Stimulated activated CD4-positive, alpha-beta T cell treated with anti-CD3 and anti-CD28 coated beads, TNF-alpha, amount 100 ng/mL, for 48 hours (primary cell): ENCODE data around the gene LINGO1.

Source experiments
- DNase-seq, 3 donors: peaks; one replicate each; pipeline ENCODE4 v3.0.0-alpha.2; 2020; ENCODE audit warnings: low read depth in 3 of 3

The LINGO1 gene

GRCh38 chr15:77615472-77615871 lies 17.2 kb downstream of the LINGO1 start:
- no peak for DNase-seq

DNA sequence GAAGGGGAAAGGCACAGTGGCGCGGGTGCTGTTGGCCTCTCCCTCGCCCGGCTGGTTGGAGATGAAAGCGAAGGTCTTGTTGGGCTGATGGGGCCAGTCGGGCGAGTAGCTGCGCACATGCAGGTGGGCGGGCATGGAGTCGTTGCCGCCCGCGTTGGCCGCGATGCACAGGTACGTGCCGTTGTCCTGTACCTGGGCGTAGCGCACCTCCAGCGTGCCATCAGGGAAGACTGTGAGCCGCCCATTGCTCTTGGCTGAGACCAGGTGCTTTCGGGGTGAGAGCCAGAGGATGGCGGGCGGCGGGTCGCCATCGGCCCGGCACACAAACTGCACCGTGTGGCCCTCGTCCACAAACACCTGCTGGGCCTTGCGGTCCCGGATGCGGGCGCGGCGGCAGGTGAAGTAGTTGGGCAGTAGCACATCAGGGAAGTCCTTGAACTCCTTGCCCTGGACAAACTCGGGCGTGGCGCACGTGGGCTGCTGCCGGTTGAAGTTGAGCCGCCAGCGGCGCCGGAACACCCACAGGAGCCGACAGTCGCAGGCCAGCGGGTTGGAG lies 18.4 kb downstream of the LINGO1 start:
- DNase-seq: no peak

- DNase-seq: no peak
Observed at GRCh38 chr15:77613814-77614213, 18.9 kb downstream of the LINGO1 start.

DNA sequence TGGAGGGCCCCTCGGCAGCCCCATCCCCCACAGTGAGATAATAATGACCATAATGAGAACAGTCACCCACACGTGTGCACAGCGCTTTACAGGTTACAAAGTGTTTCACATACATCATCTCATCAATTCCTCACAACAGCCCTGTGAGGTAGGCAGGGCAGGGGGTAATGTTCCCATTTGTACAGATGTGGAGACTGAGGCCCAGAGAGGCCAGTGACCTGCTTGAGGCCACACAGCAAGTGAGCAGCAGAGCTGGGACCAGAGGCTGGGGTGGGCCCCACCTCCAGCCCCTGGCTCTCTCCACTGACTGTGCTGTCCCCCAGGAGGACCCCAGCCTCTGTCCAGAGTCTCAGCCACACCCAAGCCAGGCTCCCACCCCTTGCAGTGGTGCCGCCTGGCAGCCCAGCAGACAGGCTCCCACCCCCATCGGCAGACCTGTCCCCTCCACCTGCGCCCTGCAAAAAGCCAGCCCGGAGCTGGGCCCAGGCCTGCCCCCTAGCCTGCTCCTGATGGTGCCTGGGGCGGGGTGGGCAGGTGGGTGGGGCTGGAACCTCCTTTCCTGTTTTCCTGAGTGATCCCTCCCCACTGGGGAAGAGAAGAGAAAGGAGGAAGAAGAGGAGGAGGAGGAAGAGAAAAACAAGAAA lies 19.6 kb downstream of the LINGO1 start:
- DNase-seq: no peak

DNA sequence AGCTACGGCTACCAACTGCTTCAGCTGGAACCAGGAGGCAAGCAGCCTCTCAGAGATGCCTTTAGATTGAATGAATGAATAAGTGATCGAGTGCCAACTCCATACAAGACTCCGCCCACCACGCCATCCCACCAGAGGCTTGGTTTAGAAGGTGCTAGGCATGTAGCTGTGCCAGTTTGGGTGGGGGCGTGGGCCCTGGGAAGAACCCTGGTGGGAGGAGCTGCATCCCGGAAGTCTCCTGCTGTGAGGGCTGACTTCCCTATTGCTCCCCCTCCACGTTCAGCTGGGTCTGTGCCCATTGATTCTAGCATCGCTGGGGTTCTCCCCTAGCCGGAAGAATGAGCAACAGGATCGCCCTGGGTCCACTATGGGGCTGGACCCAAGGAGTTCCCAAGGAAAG lies 20.9 kb downstream of the LINGO1 start:
- DNase-seq: no peak

GRCh38 chr15:77610731-77611130 lies 22.0 kb downstream of the LINGO1 start:
- DNase-seq: no peak

DNA sequence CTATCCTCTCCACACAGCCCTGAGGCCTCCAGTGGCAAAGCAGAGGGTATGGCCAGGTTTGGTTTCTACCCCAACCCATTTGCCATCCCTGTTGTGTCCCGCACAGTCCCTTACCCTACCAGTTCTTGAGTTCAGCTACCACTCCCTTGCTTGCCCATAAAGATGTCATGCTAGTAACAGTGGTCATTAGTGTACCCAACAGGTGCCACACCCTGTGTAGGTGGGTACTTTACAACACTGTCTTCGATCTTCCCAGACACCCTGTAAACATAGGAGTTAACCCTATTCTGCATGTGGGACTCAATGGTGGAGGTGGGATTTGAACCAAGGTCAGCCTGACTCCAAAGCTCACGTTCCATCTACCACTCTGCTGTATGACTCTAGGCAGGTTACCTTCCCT lies 23.2 kb downstream of the LINGO1 start:
- DNase-seq: no peak

DNA sequence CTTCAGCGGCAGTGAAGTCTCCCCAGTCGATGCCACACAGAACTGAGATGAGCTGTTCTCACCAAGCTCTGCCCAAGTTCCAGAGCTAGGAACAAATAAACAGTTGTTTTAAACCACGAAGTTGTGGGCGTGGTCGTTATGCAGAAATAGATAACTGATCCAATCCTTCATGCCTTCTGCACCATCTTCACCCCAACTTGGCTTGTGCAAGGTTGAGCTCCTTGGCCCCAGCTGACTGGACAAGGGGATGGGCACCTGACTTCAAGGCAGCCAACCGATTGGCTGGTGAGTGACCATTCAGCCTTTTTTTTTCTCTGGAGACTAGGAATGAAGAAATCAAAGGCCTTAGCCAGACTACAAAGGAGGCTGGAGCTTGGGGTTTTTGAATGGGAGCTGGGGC lies 23.9 kb downstream of the LINGO1 start:
- no peak for DNase-seq

GRCh38 chr15:77607894-77608261 lies 24.8 kb downstream of the LINGO1 start:
- DNase-seq: no peak

- no peak for DNase-seq
Observed at GRCh38 chr15:77607111-77607893, 25.4 kb downstream of the LINGO1 start.

- DNase-seq: no peak
Observed at GRCh38 chr15:77606142-77607034, 26.3 kb downstream of the LINGO1 start.

GRCh38 chr15:77605547-77605946 lies 27.2 kb downstream of the LINGO1 start:
- DNase-seq: no peak

GRCh38 chr15:77604973-77605372 lies 27.7 kb downstream of the LINGO1 start:
- no peak for DNase-seq

DNA sequence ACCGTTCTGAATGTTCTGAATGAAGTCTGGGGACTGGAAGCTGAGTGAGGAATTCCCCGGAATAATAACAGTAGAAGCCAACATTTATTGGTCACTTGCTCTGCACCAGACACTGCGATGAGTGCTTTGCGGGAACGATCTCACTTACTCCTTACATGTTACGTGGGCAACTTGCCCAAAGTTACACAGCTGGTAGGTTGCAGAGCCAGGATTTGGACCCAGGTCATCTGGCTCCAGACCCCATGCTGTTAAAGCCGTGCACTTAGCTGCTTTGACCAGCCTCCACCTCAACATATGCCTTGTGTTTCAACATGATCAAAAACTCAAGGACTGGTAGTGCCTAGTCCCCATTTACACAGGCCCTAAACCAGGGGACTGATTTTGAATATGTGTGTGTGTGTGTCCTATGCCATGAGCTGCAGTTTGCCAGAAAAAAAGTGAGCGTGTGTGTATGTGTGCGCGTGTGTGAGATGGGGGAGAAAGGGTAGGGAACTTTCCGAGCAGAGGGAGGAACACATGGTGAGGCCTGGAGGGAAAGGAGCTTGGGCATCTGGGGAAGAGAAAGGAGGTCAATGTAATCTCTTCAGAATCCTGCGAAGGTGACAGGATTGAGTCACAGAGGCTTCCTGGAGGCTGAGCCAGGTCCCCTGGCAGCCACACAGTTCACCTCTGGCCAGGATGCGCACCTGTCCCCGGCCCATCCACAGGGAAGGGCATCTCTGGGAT lies 28.9 kb downstream of the LINGO1 start:
- no peak for DNase-seq

GRCh38 chr15:77602800-77603199 lies 29.9 kb downstream of the LINGO1 start:
- no peak for DNase-seq

DNA sequence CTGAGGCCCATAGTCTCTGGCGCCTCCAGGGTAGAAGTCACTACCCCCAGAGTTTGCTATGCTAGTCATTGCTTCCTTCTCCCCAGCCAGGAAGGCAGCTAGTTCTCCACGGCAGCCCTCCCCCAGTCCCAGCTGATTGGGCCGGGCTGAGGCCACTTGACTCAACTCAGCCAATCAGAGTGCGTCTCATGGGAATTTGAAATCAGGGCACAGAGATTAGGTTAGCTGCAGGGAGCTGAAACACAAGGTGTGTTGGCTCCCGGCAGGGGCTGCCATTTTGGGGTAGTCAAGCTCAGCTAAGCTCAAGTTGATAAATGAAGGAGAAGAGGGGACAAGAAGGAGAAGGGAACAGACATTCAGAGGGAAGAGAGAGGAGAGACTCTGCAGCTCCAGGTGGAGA lies 32.8 kb downstream of the LINGO1 start:
- no peak for DNase-seq

DNA sequence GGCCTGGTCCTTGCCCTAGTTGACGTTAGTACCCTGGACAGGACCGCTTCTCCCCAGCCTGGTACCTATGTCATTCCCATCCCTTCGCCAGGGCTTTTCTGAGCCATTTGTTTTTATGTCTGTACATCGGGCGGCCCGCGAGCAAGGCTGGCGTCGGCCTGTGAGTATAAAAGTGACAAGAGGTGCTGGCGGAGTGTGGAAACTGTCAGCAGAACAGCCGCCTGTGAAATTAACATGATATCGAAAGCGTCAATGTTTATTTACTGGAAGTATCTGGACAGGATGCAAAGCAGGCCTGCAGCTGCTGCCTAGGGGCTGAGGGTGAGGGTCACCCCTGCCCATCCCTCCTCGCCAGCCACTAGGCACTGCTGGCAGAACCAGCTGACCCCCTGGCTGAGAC lies 33.4 kb downstream of the LINGO1 start:
- DNase-seq: no peak

DNA sequence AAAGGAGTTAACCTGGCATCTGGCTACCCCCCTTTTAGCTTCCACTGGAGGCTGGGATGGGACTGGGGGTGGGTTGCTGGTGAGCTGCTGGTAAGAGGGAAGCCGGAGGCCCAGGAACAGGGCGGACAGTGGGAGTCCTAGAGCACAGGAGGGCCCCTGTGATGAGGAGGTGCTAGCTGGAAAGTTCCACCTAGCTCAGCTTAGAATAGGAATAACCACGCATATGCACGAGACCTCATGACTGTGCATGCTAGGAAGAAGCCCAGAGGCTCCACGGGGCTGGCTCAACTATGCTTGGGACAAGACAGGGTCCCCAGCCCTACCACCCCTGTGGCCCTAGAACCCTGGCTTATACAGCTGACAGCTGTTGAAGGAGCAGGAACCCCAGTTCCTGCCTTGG lies 34.1 kb downstream of the LINGO1 start:
- DNase-seq: no peak

DNA sequence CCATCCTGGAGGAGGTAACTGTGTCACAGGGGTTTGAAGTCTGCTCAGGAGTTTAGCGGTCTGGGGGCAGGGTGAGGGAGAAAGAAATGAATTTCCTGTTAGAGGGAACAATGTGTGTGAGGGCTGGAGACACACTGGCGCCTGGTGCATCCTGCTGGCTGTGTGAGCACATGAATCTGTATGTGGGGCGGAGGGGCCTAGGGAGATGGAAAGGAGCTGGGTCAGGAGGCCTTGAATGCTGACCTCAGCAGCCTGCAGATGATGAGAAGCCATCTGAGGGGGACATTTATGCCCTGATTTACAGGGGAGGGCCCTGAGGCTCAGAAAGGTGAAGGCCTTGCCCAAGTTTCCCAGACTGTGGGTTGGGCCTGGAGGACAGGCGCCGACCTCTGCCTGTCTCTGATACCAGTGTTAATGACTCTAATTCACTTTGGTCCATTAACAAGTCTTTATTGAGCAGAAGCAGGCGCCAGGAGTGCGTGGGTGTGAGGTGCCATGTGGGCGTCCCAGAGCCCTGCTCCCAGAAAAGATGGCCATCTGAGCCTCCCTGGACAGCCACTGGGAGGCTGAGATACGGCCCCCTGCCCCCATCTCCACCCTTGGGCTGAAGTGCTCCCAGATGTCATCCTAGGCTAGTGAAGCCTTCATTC lies 34.8 kb downstream of the LINGO1 start:
- no peak for DNase-seq

DNA sequence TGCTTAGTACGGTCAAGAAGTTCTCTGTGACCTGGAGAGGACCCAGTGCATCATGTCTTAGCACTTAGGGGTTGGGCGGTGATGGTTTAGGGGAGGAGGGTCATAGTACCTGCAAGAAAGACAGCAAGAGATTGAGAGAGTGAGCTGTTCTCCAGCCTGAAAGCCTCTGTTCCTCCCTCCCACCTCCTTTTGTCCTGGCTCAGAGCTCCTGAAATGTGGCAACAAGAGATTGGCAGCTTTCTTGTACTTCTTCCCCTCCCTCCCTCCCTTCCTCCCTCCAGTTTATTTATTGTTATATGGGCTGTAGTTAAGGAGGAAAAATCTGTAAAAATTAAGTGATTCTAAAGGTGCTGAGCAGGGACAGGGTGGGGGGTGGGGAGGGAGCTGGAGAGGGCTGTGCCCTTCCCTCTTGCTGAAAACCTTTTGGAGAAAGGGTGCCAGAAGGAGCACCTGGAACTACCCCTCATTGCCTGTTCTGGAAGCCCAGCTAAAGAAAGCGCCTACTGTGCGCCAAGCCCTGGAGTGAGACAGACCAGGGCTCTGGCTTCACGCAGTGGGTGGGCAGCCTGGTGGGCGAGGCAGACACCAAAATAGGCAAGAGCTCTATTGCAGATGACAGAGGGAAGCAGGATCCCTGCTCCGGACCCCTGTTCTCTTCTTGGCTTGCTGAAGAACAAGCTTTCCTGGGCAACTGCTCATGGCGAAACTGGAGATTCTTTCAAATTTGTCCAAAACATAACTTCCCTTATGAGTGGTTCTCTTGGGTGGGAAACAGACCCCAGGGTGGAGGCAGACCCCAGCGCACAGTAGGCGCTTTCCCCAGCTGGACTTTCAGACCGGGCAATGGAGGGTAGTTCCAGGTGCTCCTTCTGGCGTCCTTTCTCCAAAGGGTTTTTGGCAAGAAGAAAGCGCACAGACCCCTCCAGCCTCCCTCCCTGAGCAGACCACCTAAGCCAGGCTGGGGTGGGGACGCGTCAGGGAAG lies 35.6 kb downstream of the LINGO1 start:
- DNase-seq: no peak
